ENCODE results near the gene RAB43.

The RAB43 gene

GRCh38 chr3:129061023-129061887 lies 60.3 kb downstream of the RAB43 start:
- Histone ChIP-seq H3K4me1 (ENCODE audit: insufficient read depth, low read length, poor library complexity, severe bottlenecking) (no peaks in the 10 kb centered on the region), H3K4me2 (ENCODE audit: low read depth, low read length, poor library complexity, severe bottlenecking) (no peak overlapping the region), H3K9ac (ENCODE audit: low read depth, low read length, poor library complexity, severe bottlenecking) (no peak overlapping the region), H3K79me2 (ENCODE audit: insufficient read depth, low read length) (no peaks in the 10 kb centered on the region), H3F3A (ENCODE audit: low read depth) (no peaks in the 10 kb centered on the region), H3K9me2 (replicated peaks; ENCODE audit: low read depth, low read length) (no peaks in the 10 kb centered on the region), H3K27me3 (ENCODE audit: insufficient read depth, low read length, poor library complexity, severe bottlenecking) (no peaks in the 10 kb centered on the region), H3K4me3 (ENCODE audit: low read length, poor library complexity, severe bottlenecking) (no peak overlapping the region), H2AFZ (ENCODE audit: low read length) (no peak overlapping the region), H3K36me3 (ENCODE audit: insufficient read depth, low read length) (no peaks in the 10 kb centered on the region), H3K9me3 (ENCODE audit: insufficient read depth, low read depth, low read length) (no peaks in the 10 kb centered on the region), H4K20me1 (ENCODE audit: insufficient read depth, low read length, poor library complexity, severe bottlenecking) (no peaks in the 10 kb centered on the region)
- no peak for TF ChIP-seq CTCF (conservative IDR thresholded peaks at IDR 0.05; ENCODE audit: low read length)
- TF ChIP-seq EZH2phosphoT487 (IDR thresholded peaks at IDR 0.05; ENCODE audit: borderline replicate concordance): no peak

GRCh38 chr3:129060276-129061022 lies 61.2 kb downstream of the RAB43 start, which contains the start of gene GP9:
TSS of gene GP9 (plus strand) at chr3:129060779. CDS start at chr3:129061740, 961 bp downstream.
- Histone ChIP-seq H3K4me2 (ENCODE audit: low read depth, low read length, poor library complexity, severe bottlenecking) (no peak within 1 kb of the TSS), H3K4me3 (ENCODE audit: low read length, poor library complexity, severe bottlenecking) (no peak within 1 kb of the TSS), H2AFZ (ENCODE audit: low read length) (no peak within 1 kb of the TSS), H3K79me2 (ENCODE audit: insufficient read depth, low read length) (no peaks in the 10 kb centered on the region), H4K20me1 (ENCODE audit: insufficient read depth, low read length, poor library complexity, severe bottlenecking) (no peaks in the 10 kb centered on the region), H3K4me1 (ENCODE audit: insufficient read depth, low read length, poor library complexity, severe bottlenecking) (no peaks in the 10 kb centered on the region), H3F3A (ENCODE audit: low read depth) (no peaks in the 10 kb centered on the region), H3K27me3 (ENCODE audit: insufficient read depth, low read length, poor library complexity, severe bottlenecking) (no peaks in the 10 kb centered on the region), H3K9ac (ENCODE audit: low read depth, low read length, poor library complexity, severe bottlenecking) (no peak within 1 kb of the TSS), H3K9me3 (ENCODE audit: insufficient read depth, low read depth, low read length) (no peaks in the 10 kb centered on the region), H3K36me3 (ENCODE audit: insufficient read depth, low read length) (no peaks in the 10 kb centered on the region), H3K9me2 (replicated peaks; ENCODE audit: low read depth, low read length) (no peaks in the 10 kb centered on the region)
- no peak for TF ChIP-seq CTCF (conservative IDR thresholded peaks at IDR 0.05; ENCODE audit: low read length)
- no peak for TF ChIP-seq EZH2phosphoT487 (IDR thresholded peaks at IDR 0.05; ENCODE audit: borderline replicate concordance)

- no peak for TF ChIP-seq EZH2phosphoT487 (IDR thresholded peaks at IDR 0.05; ENCODE audit: borderline replicate concordance)
- TF ChIP-seq CTCF (conservative IDR thresholded peaks at IDR 0.05; ENCODE audit: low read length): no peak
- H3F3A ChIP-seq (ENCODE audit: low read depth): no peaks in the 10 kb centered on the region
- no peaks in the 10 kb centered on the region for H3K9me3 ChIP-seq (ENCODE audit: insufficient read depth, low read depth, low read length)
- H3K36me3 ChIP-seq (ENCODE audit: insufficient read depth, low read length): no peaks in the 10 kb centered on the region
- no peaks in the 10 kb centered on the region for H3K27me3 ChIP-seq (ENCODE audit: insufficient read depth, low read length, poor library complexity, severe bottlenecking)
- no peaks in the 10 kb centered on the region for H4K20me1 ChIP-seq (ENCODE audit: insufficient read depth, low read length, poor library complexity, severe bottlenecking)
- no peak overlapping the region for H3K9ac ChIP-seq (ENCODE audit: low read depth, low read length, poor library complexity, severe bottlenecking)
- no peaks in the 10 kb centered on the region for H3K4me1 ChIP-seq (ENCODE audit: insufficient read depth, low read length, poor library complexity, severe bottlenecking)
- H3K9me2 ChIP-seq (replicated peaks; ENCODE audit: low read depth, low read length): no peaks in the 10 kb centered on the region
- H3K4me3 ChIP-seq (ENCODE audit: low read length, poor library complexity, severe bottlenecking): no peak overlapping the region
- H2AFZ ChIP-seq (ENCODE audit: low read length): no peak overlapping the region
- H3K79me2 ChIP-seq (ENCODE audit: insufficient read depth, low read length): no peaks in the 10 kb centered on the region
- H3K4me2 ChIP-seq (ENCODE audit: low read depth, low read length, poor library complexity, severe bottlenecking): no peak overlapping the region
These were observed 62.2 kb downstream of the RAB43 start for GRCh38 chr3:129059311-129059958.

Measured in Loucy (cell line).